Stimulated activated CD4-positive, alpha-beta T cell treated with anti-CD3 and anti-CD28 coated beads, Interleukin-4, amount 100 ng/mL, for 48 hours (primary cell): ENCODE measurements around the gene NRXN2.

Experiments used
- DNase-seq, 2 donors: peaks; one replicate each; pipeline ENCODE4 v3.0.0-alpha.2; 2020; ENCODE audit warnings: low read depth in 2 of 2

NRXN2 gene

DNA sequence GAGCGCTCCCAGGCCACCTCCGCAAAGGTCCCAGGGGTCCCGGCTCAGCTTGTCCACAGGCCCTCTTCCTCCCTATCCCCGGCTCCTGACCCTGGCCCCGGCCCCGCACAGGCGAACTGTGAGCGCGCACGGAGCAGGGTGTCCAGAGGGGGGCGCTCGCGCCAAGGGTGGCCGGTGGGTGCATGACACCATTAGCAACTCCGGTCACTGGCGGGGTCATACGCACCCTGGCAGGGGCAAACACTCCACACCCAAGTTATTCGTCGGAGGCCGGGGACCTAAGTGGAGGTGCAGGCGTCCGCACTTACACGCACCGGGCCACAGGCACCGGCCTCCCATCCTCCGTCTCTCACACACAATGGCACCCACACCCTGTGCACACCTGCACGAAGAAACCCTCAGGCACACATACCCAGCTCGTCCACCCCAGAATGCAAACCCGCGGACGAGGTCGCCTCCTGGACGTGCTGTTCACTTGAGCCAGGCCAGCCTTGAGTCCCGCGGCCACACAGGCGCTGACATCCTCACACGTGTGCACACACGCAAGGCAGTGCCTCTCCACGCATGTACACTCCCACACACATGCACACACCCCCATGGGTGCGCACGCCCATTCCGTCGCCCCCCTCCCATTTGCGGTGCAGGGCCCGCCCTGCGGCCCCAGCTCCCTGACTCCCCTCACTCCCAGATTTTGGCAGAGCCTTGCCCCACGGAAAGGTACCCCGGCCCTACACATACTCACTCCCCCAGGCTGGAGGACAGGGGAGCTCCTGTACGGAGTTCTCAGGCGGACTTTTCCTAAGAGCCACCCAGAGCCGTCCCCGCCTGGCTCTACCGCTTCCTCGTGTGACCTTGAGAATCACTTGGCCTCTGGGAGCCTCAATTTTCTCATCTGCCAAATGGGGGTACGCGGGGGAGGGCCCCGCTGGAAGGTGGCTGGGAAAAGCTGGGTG is 20.9 kb upstream of the NRXN2 start, which contains the start of gene RASGRP2:
TSS of gene RASGRP2 (minus strand) at position 552 of the 953 bp plus-strand sequence. CDS start 1,276 bp downstream, outside the sequence.
- peak; percentile 69 to 81 for DNase-seq

DNA sequence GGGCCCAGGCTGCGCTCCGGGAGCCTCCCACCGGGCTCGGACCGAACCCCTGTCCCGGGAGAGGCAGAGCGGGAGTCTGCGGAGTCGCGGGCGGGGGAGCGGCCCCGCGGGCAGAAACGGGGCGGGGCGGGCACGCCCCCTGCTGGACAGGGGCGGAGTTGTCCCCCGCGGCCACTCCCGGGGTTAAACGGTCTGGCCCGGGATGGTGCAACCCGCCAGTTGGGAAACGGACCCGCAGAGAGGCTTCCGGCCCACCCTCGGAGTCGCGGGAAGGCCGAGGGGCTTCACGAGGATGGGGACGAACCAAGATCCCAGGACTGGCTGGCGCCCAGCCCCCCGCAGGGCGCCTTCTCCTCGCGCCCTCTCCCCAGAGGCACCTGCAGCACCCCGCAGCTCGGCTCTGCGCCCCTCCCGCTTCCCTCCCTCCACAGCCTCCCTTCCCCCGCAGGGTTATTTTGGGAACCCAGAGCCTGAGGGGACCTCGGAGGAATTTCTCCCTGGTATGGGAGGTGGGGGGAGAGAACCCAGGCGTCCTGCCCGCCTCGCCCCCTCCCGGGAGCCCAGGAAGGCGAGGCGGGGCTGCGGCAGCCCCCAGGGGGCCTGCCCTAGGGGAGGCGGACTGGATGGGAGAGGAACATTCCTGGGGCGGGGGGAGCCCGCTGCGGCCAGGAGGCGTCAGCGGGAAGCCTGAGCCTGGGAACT is 20.0 kb upstream of the NRXN2 start:
- peak; percentile 67 to 75 for DNase-seq

DNA sequence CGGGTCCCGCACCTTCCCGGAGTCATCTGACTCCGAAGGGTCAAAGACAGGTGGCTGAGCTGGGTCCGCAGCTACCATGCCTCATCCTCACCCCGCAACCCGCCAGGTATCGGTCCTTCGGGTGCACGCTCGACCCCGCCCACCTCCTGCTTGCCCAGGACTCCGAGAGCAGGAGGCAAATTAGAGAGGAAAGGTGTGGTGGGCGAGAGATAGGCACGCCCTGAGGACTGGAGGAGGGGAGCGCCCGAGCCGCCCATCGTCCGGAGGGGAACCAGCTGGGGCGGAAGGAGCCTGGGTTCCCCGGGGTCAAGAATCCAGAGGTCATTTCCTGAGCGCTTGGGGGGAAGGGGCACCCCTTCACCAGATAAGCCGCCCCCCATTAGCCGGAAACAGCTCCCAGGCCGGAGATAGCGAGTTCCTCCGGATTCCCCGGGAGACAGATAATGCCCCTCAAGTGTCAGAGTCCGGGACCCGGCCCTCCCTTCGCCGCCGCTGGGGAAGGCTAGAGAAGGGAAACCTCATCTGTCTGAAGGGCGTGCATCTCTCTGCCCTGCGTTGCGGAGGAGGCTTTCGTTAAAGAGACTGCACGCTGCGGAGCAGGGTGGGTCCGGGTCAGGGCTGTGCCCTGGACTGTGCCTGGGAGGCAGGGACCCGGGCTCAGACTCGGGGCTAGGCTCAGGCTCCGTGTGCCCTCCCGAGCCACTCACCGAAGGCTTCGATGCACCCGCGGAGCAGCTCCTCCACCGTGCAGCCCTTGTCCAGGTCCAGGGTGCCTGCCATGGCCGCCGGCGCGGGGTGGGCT is 19.3 kb upstream of the NRXN2 start:
- DNase-seq: no peak

- DNase-seq: no peak
These were observed 18.5 kb upstream of the NRXN2 start for GRCh38 chr11:64741375-64742086.

DNA sequence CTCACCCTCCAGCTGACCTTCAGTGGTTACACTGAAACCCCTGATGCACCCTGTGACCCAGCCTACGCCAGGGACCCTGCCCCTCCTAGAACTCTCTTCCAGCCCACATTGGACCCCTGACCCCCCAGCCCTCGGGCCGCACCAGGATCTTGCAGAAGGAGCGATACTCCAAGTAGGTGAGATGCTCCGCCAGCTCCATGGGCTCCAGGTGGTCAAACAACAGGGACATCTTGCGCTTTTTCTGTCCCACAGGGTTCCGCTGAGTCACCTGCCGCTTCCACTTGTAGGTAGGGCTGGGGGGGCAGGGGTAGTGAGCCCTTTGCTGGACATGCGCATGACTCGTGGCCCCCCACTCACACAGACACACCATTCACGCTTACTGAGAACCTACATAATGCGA is 16.9 kb upstream of the NRXN2 start:
- no peak for DNase-seq

DNA sequence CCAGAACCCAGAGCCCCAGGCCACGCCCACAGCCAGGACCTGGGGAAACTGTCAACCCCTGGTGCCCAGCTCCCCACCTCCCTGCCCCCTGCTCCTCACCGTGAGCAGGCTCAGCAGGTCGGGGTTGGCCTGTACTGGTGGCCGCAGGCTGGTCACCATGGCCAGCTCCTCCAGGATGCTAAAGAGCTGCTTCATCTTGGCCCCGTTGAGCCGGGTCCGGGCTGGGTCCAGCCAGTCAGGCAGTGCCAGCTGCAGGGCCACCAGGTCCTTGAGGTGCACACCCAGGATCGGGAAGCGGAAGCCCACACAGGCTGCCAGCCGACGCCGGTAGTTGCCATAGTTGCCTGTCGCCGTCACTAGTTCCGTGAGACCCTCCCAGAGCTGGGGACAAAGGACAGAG is 13.7 kb upstream of the NRXN2 start:
- no peak for DNase-seq

- DNase-seq: no peak
These were observed 12.8 kb upstream of the NRXN2 start for GRCh38 chr11:64735725-64736259.

DNA sequence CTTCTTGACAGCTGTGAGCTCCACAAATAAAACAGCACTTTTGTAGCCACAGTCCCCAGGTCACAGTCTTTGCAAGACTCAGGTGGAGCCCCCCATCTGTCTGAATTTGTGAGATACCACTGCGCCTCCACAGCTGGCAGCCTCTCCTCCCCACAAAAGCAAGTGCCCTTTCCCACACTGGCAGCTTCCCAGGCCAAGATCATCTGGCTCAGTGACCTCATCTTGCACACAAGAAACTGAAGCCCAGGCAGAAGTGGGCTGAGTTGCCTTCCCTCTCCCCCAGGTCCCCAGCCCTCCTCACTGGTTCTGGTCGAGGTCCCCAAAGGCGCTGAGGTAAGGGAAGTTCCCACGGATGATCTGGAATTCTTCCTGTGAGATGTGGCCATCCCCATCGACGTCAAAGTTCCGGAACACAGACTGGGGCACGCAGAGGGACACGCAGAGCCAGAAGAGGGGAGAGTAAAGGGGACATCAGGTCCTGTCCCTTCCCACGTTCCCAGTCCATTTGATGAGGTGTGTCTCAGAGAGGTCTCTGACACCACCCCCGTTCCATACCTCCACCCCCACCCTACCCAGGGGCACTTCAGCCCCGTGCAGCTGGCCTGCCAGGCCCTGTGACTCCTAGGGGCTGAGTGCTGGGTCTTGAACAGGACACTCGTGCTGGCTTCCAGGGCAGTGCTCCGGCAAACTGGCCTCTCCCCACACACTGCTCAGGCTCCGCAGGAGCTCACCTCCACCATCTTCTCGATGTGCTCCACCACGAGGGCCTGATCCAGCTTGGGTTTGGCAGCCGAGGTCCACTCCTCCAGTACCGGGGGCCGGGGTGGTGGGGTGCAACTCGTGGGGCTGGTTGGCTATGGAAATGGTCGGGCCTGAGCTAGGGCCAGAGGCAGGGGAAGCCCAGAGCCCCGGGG is 12.1 kb upstream of the NRXN2 start:
- DNase-seq: no peak

DNA sequence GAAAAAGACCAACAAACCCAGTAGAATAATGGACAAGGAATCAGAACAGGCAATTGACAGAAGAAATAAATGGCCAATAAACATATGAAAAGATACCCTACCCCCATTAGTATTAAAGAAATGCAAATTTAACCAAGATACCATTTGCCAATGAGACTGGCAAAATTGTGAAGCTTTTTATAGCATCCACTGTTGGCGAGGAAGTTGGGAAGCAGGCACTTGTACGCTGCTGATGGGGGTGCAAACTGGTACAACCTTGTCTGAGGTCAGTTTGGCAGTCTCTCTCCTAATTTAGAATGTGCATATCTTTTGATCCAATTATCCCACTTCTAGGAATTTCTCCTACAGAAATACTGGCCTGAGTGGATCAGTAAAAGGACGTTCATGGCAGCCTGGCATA is 8.6 kb upstream of the NRXN2 start:
- DNase-seq: no peak

DNA sequence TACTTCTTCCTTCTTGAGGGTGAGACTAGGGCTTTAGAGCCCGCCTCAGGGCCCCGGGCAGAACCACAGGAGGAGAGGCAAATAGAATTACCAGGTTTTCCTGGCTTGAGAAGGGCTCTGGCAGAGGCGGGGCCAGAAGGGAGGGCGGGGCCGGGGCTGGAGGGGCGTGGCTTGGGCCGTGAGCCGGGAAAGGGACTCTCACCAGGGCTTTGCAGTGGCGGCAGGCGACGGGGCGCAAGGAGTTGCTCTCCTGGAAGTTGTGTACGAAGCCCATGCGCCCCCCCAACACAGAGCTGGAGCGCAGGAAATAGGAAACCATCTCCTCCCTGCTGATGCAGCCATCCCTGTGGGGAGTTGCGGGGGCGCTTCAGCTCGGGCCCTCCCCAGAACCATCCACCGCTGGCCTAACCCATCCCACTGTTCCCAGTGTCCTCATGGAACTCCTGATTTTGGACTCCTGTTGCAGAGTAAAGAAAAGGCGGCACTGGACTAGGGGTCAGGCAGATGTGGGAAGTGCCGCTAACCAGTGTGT is 6.9 kb upstream of the NRXN2 start:
- peak in 1 of 2 donors; percentile 45 for DNase-seq

- DNase-seq: no peak
These were observed 5.9 kb upstream of the NRXN2 start for GRCh38 chr11:64728757-64729365.

GRCh38 chr11:64726867-64727530 is 4.0 kb upstream of the NRXN2 start:
- DNase-seq: no peak

GRCh38 chr11:64726211-64726641 is 3.2 kb upstream of the NRXN2 start:
- DNase-seq: no peak

DNA sequence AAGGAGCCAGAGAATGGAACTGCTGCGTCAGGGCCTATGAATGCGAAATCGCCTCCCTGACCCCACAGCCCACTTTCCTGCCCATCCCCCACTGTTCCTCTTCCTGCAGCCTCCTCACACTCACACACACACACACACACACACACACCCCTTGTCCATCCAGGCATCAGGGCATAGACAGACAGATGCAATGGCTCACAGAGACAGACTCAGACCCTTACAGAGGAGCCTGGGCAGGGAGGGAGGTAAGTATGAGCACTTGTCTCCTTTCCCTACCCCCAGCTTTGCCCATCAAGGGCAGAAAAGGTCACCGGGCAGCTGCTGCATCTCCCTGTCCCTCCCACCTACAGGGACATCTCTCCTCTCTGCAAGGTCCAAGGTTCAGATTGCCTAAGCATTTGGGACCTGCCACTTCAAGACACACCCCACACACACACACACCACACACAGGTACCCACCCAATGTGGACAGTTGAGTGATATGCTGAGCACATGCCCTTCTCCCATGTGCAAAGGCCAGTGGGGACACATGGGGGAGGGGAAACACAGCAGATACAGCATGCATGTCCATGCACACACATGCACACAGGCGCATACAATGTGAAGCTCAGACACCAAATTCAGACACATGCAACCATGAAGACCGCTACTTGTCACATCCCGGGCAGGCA is 2.0 kb upstream of the NRXN2 start:
- no peak for DNase-seq

DNA sequence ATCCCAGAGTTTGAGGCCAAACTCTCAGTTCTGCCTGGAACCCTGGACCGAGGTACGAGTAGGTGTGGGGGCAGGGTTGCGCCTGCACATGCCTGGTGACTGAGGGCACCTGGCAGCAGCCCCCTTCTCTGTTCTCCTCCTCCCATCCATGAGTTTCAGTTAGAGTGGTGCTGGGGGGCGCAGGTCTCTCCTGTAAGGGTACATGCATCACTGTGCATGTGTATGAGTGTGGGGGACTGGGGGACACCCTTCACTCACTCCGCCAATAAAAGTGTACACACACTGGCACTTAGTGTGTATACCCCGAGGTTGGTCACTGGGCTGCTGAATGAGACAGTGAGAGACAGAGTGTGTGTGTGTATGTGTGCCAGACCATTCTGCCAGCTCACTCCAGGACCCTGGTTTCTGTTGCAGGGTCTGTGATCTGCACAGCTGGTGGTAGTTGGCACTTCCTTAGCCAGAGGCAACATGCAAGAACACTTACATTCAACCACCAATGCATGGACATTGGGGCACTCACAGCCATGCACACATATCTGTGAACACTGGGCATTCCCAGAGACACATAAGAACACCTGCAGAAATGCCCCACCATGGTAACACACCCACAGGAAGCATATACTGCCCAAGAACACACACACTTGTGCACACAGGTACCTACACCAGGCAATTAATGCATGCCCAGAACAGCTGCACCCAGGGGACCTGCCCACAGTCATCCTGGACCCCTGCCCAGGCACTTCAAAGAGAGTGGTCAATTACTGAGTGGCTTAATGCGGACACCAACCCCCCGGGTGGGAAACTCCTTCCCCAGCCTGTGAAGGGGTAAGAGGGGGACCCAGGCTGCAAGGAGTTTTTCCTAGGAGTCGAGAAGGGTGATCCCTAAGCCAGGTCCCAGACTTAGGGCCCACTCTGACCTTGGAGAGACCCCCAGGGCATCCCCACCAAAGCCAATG is 1.2 kb upstream of the NRXN2 start:
- DNase-seq: no peak

DNA sequence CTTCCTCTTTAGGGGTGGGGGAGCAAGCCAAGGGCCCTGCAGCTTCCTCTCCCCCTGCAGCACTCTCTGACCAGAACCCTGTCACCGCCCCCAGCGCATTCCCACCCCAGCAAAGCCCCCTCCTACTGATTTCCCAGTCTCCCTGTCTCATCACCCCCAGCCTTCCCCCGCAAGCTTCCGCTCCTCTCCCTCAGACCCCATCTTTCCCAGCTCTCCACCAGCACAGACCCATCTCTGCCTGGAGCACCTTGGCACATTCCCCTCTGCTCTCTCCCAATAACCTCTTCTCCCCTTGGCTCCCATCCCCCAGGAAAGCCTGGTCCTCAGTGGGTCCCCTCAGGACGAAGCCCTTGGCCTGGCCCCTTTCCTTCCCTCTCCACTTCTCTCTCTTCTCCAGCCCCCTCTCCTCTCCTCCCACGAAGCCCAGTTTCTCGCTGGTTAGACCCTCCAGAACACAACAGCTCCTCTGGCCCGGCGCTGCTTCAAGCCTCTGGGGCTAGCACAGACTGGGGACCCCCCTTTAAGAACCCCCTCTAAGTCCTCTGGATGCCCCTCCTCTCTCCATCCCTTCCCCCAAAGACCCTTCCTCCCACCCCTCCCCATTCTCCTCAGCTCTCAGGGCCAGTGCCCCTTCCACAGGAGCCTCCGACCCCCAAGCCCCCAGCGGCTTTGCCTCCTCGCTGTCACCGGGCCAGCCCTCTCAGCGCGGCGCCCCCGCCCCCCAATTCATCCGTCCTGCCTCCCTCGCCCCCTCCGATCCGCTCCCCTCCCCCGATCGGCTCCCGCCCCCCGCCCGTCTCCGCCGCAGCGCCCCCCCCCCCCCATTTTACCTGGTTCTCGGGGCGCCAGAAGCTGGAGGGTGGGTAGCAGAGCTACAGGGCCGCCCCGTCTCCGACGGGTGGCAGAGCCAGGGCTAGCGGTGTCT is 594 bp downstream of the NRXN2 start:
- DNase-seq: no peak
